A549 (cell line): ENCODE results near the gene DYNLRB2. TPM values are rescaled to one million over a fixed set of nuclear protein-coding genes. Genes with fewer than 3 reads are reported as not detected.

Experiments
- ATAC-seq, 2 experiments: fragments of 200-7000 bp in 1 of 2; fragments of >200 bp in 1 of 2; cut with Nextera tagmentation in 1 of 2; cut with Tn5 transposase in 1 of 2; 3 replicates each; pipeline versions ENCODE4 v1.8.0 to v1.9.1; 2018 to 2020; ENCODE audit warnings: mild to moderate bottlenecking in 1 of 2, moderate library complexity in 1 of 2
- CTCF ChIA-PET: fragments of 300-600 bp; sonication (Branson Sonifier 250); formaldehyde crosslinking; extraction: SDS; loops from one replicate; lab custom pipeline; 2021; ENCODE audit warnings: antibody characterized with exemption, inconsistent platforms; lab: Yijun Ruan, JAX
- POLR2A ChIA-PET: fragments of 350-600 bp; formaldehyde crosslinking; extraction: SDS; loops from one replicate; lab custom pipeline; 2021; ENCODE audit warnings: antibody characterized with exemption, inconsistent platforms; lab: Yijun Ruan, JAX
- DNase-seq, 2 experiments: peaks; one replicate each; pipeline versions ENCODE4 v3.0.0 to v3.0.0-alpha.2; 2011 to 2016; ENCODE audit warnings: low read depth in 1 of 2, low spot score in 1 of 2
- FAIRE-seq: peaks from 2 replicates; lab custom pipeline; 2011; peaks lifted over from hg19 to GRCh38; lab: Jason Lieb, UNC
- H3K27ac ChIP-seq, 2 experiments: fragments of >200 bp; sonication (Bioruptor Twin); formaldehyde crosslinking; 3 replicates each; pipeline ENCODE4 v1.5.1; 2016 to 2017
- H3K4me1 ChIP-seq: fragments of >200 bp; sonication (Bioruptor Twin); formaldehyde crosslinking; 3 replicates; pipeline ENCODE4 v1.6.1; 2016
- H3K4me2 ChIP-seq: fragments of >200 bp; sonication (Bioruptor Twin); formaldehyde crosslinking; 3 replicates; pipeline ENCODE4 v1.6.1; 2016
- H3K4me3 ChIP-seq: fragments of >200 bp; sonication (Bioruptor Twin); formaldehyde crosslinking; 3 replicates; pipeline ENCODE4 v1.5.1; 2016
- H3K9me3 ChIP-seq: fragments of >200 bp; sonication (Bioruptor Twin); formaldehyde crosslinking; 3 replicates; pipeline ENCODE4 v1.6.1; 2016
- BCL3 ChIP-seq: fragments of >200 bp; sonication (Bioruptor Twin); formaldehyde crosslinking; IDR thresholded peaks from 3 replicates; pipeline ENCODE4 v1.6.1; 2016
- CBX2 ChIP-seq: fragments of 200-600 bp; sonication (generic); IDR thresholded peaks from 2 replicates; pipeline ENCODE4 v1.6.1; 2016; ENCODE audit warnings: low read depth, mild to moderate bottlenecking, borderline replicate concordance
- CBX8 ChIP-seq: fragments of 200-600 bp; sonication (generic); IDR thresholded peaks from 2 replicates; pipeline ENCODE4 v1.6.1; 2016
- CEBPB ChIP-seq, 2 experiments: fragments of >200 bp in 1 of 2; sonication (Bioruptor Twin) in 1 of 2; formaldehyde crosslinking in 1 of 2; IDR thresholded peaks; 2 replicates each; pipeline ENCODE4 v1.6.1; 2012 to 2016
- CHD2 ChIP-seq: fragments of 150-350 bp; IDR thresholded peaks from 2 replicates; pipeline ENCODE4 v1.6.1; 2014; ENCODE audit warnings: low read length; ENCODE audit not compliant: partially characterized antibody
- CHD4 ChIP-seq: fragments of 200-600 bp; sonication (generic); IDR thresholded peaks from 2 replicates; pipeline ENCODE4 v1.6.1; 2016; ENCODE audit warnings: antibody characterized with exemption, mild to moderate bottlenecking, borderline replicate concordance
- CTCF ChIP-seq: fragments of >200 bp; sonication (Bioruptor Twin); formaldehyde crosslinking; IDR thresholded peaks from 3 replicates; pipeline ENCODE4 v1.5.1; 2016
- EHF ChIP-seq: fragments of 250-450 bp; sonication (Bioruptor Pico); IDR thresholded peaks from 2 replicates; pipeline ENCODE4 v1.5.0; 2020; ENCODE audit warnings: mild to moderate bottlenecking
- EHMT2 ChIP-seq: fragments of 200-600 bp; sonication (generic); IDR thresholded peaks from 2 replicates; pipeline ENCODE4 v1.6.1; 2016; ENCODE audit warnings: antibody characterized with exemption, low read depth, mild to moderate bottlenecking, moderate library complexity
- ELK1 ChIP-seq: fragments of 150-350 bp; IDR thresholded peaks from 2 replicates; pipeline ENCODE4 v1.6.1; 2014; ENCODE audit warnings: low read depth, mild to moderate bottlenecking, low read length
- FOSB ChIP-seq: fragments of 250-450 bp; sonication (Bioruptor Pico); IDR thresholded peaks from 2 replicates; pipeline ENCODE4 v1.5.0; 2020; ENCODE audit warnings: mild to moderate bottlenecking, moderate library complexity
- FOXS1 ChIP-seq: fragments of 250-450 bp; sonication (Bioruptor Pico); IDR thresholded peaks from 2 replicates; pipeline ENCODE4 v1.5.0; 2020; ENCODE audit warnings: mild to moderate bottlenecking, moderate library complexity
- HDAC2 ChIP-seq: fragments of 200-600 bp; sonication (generic); IDR thresholded peaks from 2 replicates; pipeline ENCODE4 v1.6.1; 2016
- HES2 ChIP-seq: fragments of >200 bp; sonication (Bioruptor Twin); formaldehyde crosslinking; IDR thresholded peaks from 2 replicates; pipeline ENCODE4 v1.6.1; 2016
- HEYL ChIP-seq: fragments of 250-450 bp; sonication (Bioruptor Pico); IDR thresholded peaks from 2 replicates; pipeline ENCODE4 v1.8.0; 2021; ENCODE audit warnings: mild to moderate bottlenecking, moderate library complexity
- HOXA7 ChIP-seq: fragments of 250-450 bp; sonication (Bioruptor Pico); IDR thresholded peaks from 2 replicates; pipeline ENCODE4 v1.5.0; 2020; ENCODE audit warnings: mild to moderate bottlenecking, moderate library complexity
- HOXB5 ChIP-seq: fragments of 250-450 bp; sonication (Bioruptor Pico); IDR thresholded peaks from 2 replicates; pipeline ENCODE4 v1.5.0; 2020; ENCODE audit warnings: mild to moderate bottlenecking, moderate library complexity
- JUN ChIP-seq, 2 experiments: fragments of >200 bp; sonication (Bioruptor Twin); formaldehyde crosslinking; IDR thresholded peaks; 2 replicates in 1 of 2; 3 replicates in 1 of 2; pipeline ENCODE4 v1.6.1; 2016 to 2017
- JUNB ChIP-seq: fragments of >200 bp; sonication (Bioruptor Twin); formaldehyde crosslinking; IDR thresholded peaks from 2 replicates; pipeline ENCODE4 v1.6.1; 2016
- KDM1A ChIP-seq: fragments of 200-600 bp; sonication (generic); IDR thresholded peaks from 2 replicates; pipeline ENCODE4 v1.6.1; 2016; ENCODE audit warnings: low read depth, mild to moderate bottlenecking
- MAZ ChIP-seq: fragments of 150-350 bp; IDR thresholded peaks from 2 replicates; pipeline ENCODE4 v1.6.1; 2014; ENCODE audit warnings: antibody characterized with exemption, low read depth, low read length, borderline replicate concordance
- MYC ChIP-seq: IDR thresholded peaks from 2 replicates; pipeline ENCODE4 v1.6.1; 2012; ENCODE audit warnings: mild to moderate bottlenecking, inconsistent platforms, low read length, improper control_type of control experiment, borderline replicate concordance
- NPAS2 ChIP-seq: fragments of 250-450 bp; sonication (Bioruptor Pico); IDR thresholded peaks from 2 replicates; pipeline ENCODE4 v1.8.0; 2022; ENCODE audit warnings: mild to moderate bottlenecking, moderate library complexity, borderline replicate concordance
- POLR2A ChIP-seq: IDR thresholded peaks from 2 replicates; pipeline ENCODE4 v1.6.1; 2012; ENCODE audit warnings: mild to moderate bottlenecking, low read length
- POLR2AphosphoS2 ChIP-seq: conservative IDR thresholded peaks from 2 replicates; pipeline ENCODE4 v1.6.1; 2012; ENCODE audit warnings: low read length, improper control_type of control experiment, inconsistent platforms
- RAD21 ChIP-seq, 2 experiments: fragments of >200 bp in 1 of 2; sonication (Bioruptor Twin) in 1 of 2; formaldehyde crosslinking in 1 of 2; IDR thresholded peaks in 1 of 2; conservative IDR thresholded peaks in 1 of 2; 2 replicates in 1 of 2; 3 replicates in 1 of 2; pipeline ENCODE4 v1.6.1; 2012 to 2018; ENCODE audit warnings: inconsistent platforms in 1 of 2
- RFX5 ChIP-seq: fragments of 450-650 bp; IDR thresholded peaks from 2 replicates; pipeline ENCODE4 v1.7.1; 2014; ENCODE audit warnings: antibody characterized with exemption, mild to moderate bottlenecking, moderate library complexity
- RNF2 ChIP-seq: fragments of 200-600 bp; sonication (generic); IDR thresholded peaks from 2 replicates; pipeline ENCODE4 v1.6.1; 2016; ENCODE audit warnings: low read depth, mild to moderate bottlenecking, antibody characterized with exemption, moderate library complexity, borderline replicate concordance
- SREBF2 ChIP-seq: fragments of 450-650 bp; IDR thresholded peaks from 2 replicates; pipeline ENCODE4 v1.6.1; 2014; ENCODE audit warnings: mild to moderate bottlenecking, moderate library complexity
- TFCP2L1 ChIP-seq: fragments of 250-450 bp; sonication (Bioruptor Pico); IDR thresholded peaks from 2 replicates; pipeline ENCODE4 v1.5.0; 2021; ENCODE audit warnings: mild to moderate bottlenecking
- TP53 ChIP-seq: fragments of 250-450 bp; sonication (Bioruptor Pico); IDR thresholded peaks from 2 replicates; pipeline ENCODE4 v1.5.0; 2021; ENCODE audit warnings: mild to moderate bottlenecking, moderate library complexity
- ZFP36 ChIP-seq: fragments of 450-650 bp; IDR thresholded peaks from 2 replicates; pipeline ENCODE4 v1.6.1; 2014; ENCODE audit warnings: borderline replicate concordance; ENCODE audit not compliant: partially characterized antibody
- ZNF302 ChIP-seq: fragments of 250-450 bp; sonication (Bioruptor Pico); IDR thresholded peaks from 2 replicates; pipeline ENCODE4 v1.9.0; 2021; ENCODE audit warnings: inconsistent platforms, mild to moderate bottlenecking, moderate library complexity
- WGBS: methylation state at CpG from one replicate; pipeline ENCODE4 v1.1.6; 2017; ENCODE audit errors: missing lambda C conversion rate; 5-methylcytosine and 5-hydroxymethylcytosine counted together
- polyA plus RNA-seq, 4 experiments: library from polyadenylated mRNA; depleted of rRNA in 3 of 4; stranded (reverse); fragments of >200 nt; fragmentation: RNase III in 1 of 4; extraction: RNeasy Plus Mini Kit Qiagen cat#74134 plus additional on column Dnase treatment in 1 of 4; gene quantifications; 2 replicates in 3 of 4; 3 replicates in 1 of 4; pipeline ENCODE4 v1.2.3, GENCODE V29; 2011 to 2017

DYNLRB2 gene
- polyA plus RNA-seq, 2 of the 4 experiments (the other 2 are of a cell fraction), result not detected

- CTCF ChIA-PET, result interaction anchor here (2.0 kb wide), 1 partner anchor 9 kb away, joined by 5 read pairs; no protein-coding TSS in a partner anchor
- no peak overlapping the region for H3K27ac ChIP-seq
- H3K4me2 ChIP-seq, result no peak overlapping the region
- POLR2A ChIA-PET, result no interaction called here
- TF ChIP-seq MYC (no peak), POLR2AphosphoS2 (no peak), POLR2A (no peak), JUN (IDR thresholded peaks at IDR 0.05) (no peak), HES2 (no peak), ZNF302 (no peak), RNF2 (no peak), TFCP2L1 (CRISPR knock-in tag) (no peak), FOSB (no peak), HOXA7 (CRISPR knock-in tag) (no peak), FOXS1 (no peak), MAZ (no peak), SREBF2 (no peak), NPAS2 (no peak), RAD21 (conservative IDR thresholded peaks at IDR 0.05 in 1 of 2, IDR thresholded peaks at IDR 0.05 in 1 of 2) (no peak), CBX2 (no peak), JUNB (no peak)
- 10% methylated on average over 7 of the region's 7 CpGs for WGBS
- H3K9me3 ChIP-seq, result no peaks in the 10 kb centered on the region
- no peaks in the 10 kb centered on the region for H3K4me1 ChIP-seq
- no peak for FAIRE-seq
- DNase-seq, result no peak
- no peak for ATAC-seq
- no peak overlapping the region for H3K4me3 ChIP-seq
Measured at GRCh38 chr16:80518436-80518835, 22.4 kb upstream of the DYNLRB2 start.

GRCh38 chr16:80519189-80519588 is 21.6 kb upstream of the DYNLRB2 start:
- FAIRE-seq, result no peak
- no peak for DNase-seq
- Histone ChIP-seq H3K27ac (no peak overlapping the region), H3K4me2 (no peak overlapping the region), H3K9me3 (no peaks in the 10 kb centered on the region), H3K4me1 (no peaks in the 10 kb centered on the region), H3K4me3 (no peak overlapping the region)
- ChIA-PET POLR2A (no interaction called here), CTCF (interaction anchor here (2.0 kb wide), 1 partner anchor 8 kb away, joined by 5 read pairs; no protein-coding TSS in a partner anchor)
- TF ChIP-seq CHD2 (no peak), TP53 (CRISPR knock-in tag) (no peak), POLR2AphosphoS2 (no peak), FOSB (no peak), TFCP2L1 (CRISPR knock-in tag) (no peak), CHD4 (no peak), EHF (no peak), BCL3 (no peak), JUNB (no peak), POLR2A (no peak), EHMT2 (no peak), HOXB5 (CRISPR knock-in tag) (no peak)
- WGBS, result 12% methylated on average over 3 of the region's 3 CpGs
- no peak for ATAC-seq

GRCh38 chr16:80525420-80525819 is 15.4 kb upstream of the DYNLRB2 start:
- ATAC-seq (no peak), DNase-seq (no peak), FAIRE-seq (no peak)
- Histone ChIP-seq H3K27ac (no peak overlapping the region), H3K4me2 (no peak overlapping the region), H3K4me1 (no peaks in the 10 kb centered on the region), H3K4me3 (no peak overlapping the region), H3K9me3 (no peaks in the 10 kb centered on the region)
- POLR2A ChIA-PET, result no interaction called here
- WGBS, result 32% methylated on average over 4 of the region's 4 CpGs
- CTCF ChIA-PET, result interaction anchor here (1.0 to 2.4 kb wide), 8 partner anchors 9 to 156 kb away, joined by 3 to 19 read pairs (median 3); partner anchors contain the start of gene DYNLRB2
- TF ChIP-seq MAZ, result no peak
- TF ChIP-seq MYC, result no peak
- TF ChIP-seq HEYL (CRISPR knock-in tag), result no peak
- no peak for TF ChIP-seq RFX5
- no peak for TF ChIP-seq FOXS1
- TF ChIP-seq CTCF, result no peak
- no peak for TF ChIP-seq FOSB
- TF ChIP-seq KDM1A, result no peak
- no peak for TF ChIP-seq ELK1
- no peak for TF ChIP-seq HDAC2
- TF ChIP-seq CBX8, result no peak
- TF ChIP-seq ZFP36, result no peak
- no peak for TF ChIP-seq CEBPB (IDR thresholded peaks at IDR 0.05)
- TF ChIP-seq CBX2, result no peak
- TF ChIP-seq POLR2AphosphoS2, result no peak
